ENCODE measurements around the gene TNFRSF18. TPM values are rescaled to one million over a fixed set of nuclear protein-coding genes. Genes with fewer than 3 reads are reported as not detected.
"Not testable (repeated sequence)": the region's sequence is repeated elsewhere in the genome, so short reads cannot be mapped to it uniquely, and the experiment has no call there.

The TNFRSF18 gene
- total RNA-seq, 2 experiments from 2014 or later, result not detected

DNA sequence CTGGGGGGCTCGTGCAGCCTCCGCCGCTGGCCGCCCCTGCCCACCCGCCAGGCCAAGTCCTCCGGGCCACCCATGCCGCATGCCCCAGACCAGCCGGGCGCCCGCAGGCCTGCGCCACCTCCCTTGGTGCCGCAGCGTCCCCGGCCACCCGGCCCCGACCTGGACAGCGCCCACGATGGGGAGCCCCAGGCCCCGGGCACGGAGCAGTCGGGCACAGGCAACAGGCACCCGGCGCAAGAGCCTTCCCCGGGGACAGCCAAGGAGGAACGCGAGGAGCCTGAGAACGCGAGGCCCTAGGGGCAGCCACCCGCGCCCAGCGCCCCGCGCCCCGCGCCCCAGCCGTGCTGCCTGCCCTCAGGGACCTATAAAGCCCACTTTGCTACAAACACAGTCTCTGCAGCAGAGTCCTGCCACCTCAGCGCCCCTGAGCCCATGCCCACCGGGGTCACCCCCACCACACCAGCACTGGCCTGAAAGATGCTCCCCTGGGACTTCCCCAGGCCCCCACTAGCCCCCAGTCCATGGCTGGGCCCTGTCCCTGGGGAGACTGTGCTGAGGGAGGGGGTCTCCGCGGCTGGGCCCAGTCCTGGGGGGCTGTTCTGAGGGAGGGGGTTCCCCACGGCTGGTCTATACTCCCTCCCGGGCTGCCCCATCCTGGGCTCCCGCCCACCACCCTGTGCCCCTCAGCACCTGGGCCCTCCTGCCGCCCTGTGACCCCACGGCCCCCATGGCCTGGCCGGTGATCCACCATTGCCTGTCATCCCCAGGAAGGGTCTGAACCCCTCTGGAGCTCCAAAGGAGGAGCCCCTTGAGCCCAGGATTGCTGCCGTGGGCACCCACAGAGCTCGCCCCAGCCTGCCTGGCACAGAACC is 8.6 kb downstream of the TNFRSF18 start:
- intact Hi-C loops (cut with micrococcal nuclease; ENCODE audit: unreplicated experiment), result no loop called here
- no peak for DNase-seq (ENCODE audit: low spot score)
- Histone ChIP-seq H3K9me2 (ENCODE audit: insufficient read depth, low read length) (no peaks in the 10 kb centered on the region), H3K4me1 (ENCODE audit: insufficient read depth, low read length, poor library complexity, severe bottlenecking) (no peaks in the 10 kb centered on the region), H3K36me3 (ENCODE audit: insufficient read depth, low read length) (no peaks in the 10 kb centered on the region), H3K4me2 (ENCODE audit: low read length) (no peak overlapping the region), H3K9me3 (ENCODE audit: low read length) (no peaks in the 10 kb centered on the region), H3K27ac (ENCODE audit: low read depth, low read length, poor library complexity, severe bottlenecking) (no peak overlapping the region), H3K79me2 (ENCODE audit: insufficient read depth, low read depth, low read length) (no peaks in the 10 kb centered on the region), H3K4me3 (ENCODE audit: low read depth, low read length, poor library complexity, severe bottlenecking) (no peak overlapping the region), H2AFZ (ENCODE audit: low read length) (no peak overlapping the region), H4K20me1 (ENCODE audit: insufficient read depth, low read length) (no peaks in the 10 kb centered on the region)
- no TSS peak for BruUV-seq (replicated peaks)
- CTCF ChIA-PET (ENCODE audit: unreplicated experiment), result no interaction called here
- POLR2A ChIA-PET, result no interaction called here
- TF ChIP-seq, protein P1, sequence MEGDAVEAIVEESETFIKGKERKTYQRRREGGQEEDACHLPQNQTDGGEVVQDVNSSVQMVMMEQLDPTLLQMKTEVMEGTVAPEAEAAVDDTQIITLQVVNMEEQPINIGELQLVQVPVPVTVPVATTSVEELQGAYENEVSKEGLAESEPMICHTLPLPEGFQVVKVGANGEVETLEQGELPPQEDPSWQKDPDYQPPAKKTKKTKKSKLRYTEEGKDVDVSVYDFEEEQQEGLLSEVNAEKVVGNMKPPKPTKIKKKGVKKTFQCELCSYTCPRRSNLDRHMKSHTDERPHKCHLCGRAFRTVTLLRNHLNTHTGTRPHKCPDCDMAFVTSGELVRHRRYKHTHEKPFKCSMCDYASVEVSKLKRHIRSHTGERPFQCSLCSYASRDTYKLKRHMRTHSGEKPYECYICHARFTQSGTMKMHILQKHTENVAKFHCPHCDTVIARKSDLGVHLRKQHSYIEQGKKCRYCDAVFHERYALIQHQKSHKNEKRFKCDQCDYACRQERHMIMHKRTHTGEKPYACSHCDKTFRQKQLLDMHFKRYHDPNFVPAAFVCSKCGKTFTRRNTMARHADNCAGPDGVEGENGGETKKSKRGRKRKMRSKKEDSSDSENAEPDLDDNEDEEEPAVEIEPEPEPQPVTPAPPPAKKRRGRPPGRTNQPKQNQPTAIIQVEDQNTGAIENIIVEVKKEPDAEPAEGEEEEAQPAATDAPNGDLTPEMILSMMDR (conservative IDR thresholded peaks at IDR 0.05; ENCODE audit: low read length), result no peak
- TF ChIP-seq EZH2phosphoT487 (IDR thresholded peaks at IDR 0.05; ENCODE audit: borderline replicate concordance, low read depth, low read length), result no peak

DNA sequence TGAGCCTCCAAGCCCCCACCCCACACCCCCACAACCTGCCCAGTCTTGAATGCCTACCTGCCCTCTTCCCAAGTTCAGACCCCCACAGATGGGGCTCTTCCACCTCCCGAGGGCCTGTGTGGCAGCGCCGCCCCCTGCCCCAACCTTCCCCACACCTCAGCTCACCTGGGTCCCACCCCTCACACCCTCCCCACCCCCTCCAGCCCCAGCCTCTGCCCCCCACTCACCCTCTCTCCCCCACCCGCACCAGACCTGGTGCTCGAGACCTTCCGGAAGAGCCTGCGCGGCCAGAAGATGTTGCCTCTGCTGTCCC is 9.2 kb downstream of the TNFRSF18 start:
- no peak overlapping the region for H2AFZ ChIP-seq (ENCODE audit: low read length)
- BruUV-seq (replicated peaks), result no TSS peak
- no peaks in the 10 kb centered on the region for H3K36me3 ChIP-seq (ENCODE audit: insufficient read depth, low read length)
- no peak overlapping the region for H3K4me3 ChIP-seq (ENCODE audit: low read depth, low read length, poor library complexity, severe bottlenecking)
- H3K79me2 ChIP-seq (ENCODE audit: insufficient read depth, low read depth, low read length), result no peaks in the 10 kb centered on the region
- no peaks in the 10 kb centered on the region for H3K9me3 ChIP-seq (ENCODE audit: low read length)
- H3K27ac ChIP-seq (ENCODE audit: low read depth, low read length, poor library complexity, severe bottlenecking), result no peak overlapping the region
- no peak overlapping the region for H3K4me2 ChIP-seq (ENCODE audit: low read length)
- ChIA-PET POLR2A (no interaction called here), CTCF (ENCODE audit: unreplicated experiment) (no interaction called here)
- intact Hi-C loops (cut with micrococcal nuclease; ENCODE audit: unreplicated experiment), result no loop called here
- no peaks in the 10 kb centered on the region for H3K4me1 ChIP-seq (ENCODE audit: insufficient read depth, low read length, poor library complexity, severe bottlenecking)
- TF ChIP-seq EZH2phosphoT487 (IDR thresholded peaks at IDR 0.05; ENCODE audit: borderline replicate concordance, low read depth, low read length), result no peak
- TF ChIP-seq, protein P1 (conservative IDR thresholded peaks at IDR 0.05; ENCODE audit: low read length), result no peak
- no peaks in the 10 kb centered on the region for H3K9me2 ChIP-seq (ENCODE audit: insufficient read depth, low read length)
- no peaks in the 10 kb centered on the region for H4K20me1 ChIP-seq (ENCODE audit: insufficient read depth, low read length)
- DNase-seq (ENCODE audit: low spot score), result no peak

DNA sequence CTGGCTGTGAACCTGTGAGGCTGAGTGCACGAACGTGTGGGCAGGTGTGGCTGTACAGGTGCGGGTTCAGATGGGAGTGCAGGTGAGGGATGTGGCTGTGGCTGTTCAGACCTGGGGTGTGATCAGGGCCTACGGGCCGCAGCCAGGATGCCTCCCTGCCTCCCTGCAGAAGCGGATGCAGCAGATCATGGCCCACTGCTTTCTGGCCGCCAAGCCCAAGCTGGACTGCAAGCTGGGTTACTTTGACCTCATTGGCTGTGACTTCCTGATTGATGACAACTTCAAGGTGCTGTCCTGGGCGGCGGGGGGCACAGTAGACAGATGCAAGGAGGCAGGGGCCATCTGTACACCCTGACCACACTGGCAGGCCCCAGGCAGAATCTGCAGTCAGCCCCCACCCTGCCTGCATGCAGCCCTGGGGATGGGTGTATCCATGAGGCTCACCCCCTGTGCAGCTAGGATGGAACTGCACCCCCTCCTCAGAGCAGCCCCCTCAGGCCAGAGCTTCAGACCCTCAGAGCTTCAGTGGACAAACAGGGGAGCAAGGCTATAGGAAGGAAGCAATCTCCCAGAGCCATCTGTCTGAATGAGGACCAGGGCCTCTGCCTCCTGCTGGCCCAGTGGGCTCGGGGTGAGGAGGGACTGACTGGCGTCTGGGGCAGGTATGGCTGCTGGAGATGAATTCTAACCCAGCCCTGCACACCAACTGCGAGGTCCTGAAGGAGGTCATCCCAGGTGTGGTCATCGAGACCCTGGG is 9.8 kb downstream of the TNFRSF18 start:
- H4K20me1 ChIP-seq (ENCODE audit: insufficient read depth, low read length), result no peaks in the 10 kb centered on the region
- intact Hi-C loops (cut with micrococcal nuclease; ENCODE audit: unreplicated experiment), result no loop called here
- no peaks in the 10 kb centered on the region for H3K79me2 ChIP-seq (ENCODE audit: insufficient read depth, low read depth, low read length)
- ChIA-PET CTCF (ENCODE audit: unreplicated experiment) (no interaction called here), POLR2A (no interaction called here)
- no peaks in the 10 kb centered on the region for H3K36me3 ChIP-seq (ENCODE audit: insufficient read depth, low read length)
- no peak overlapping the region for H3K4me3 ChIP-seq (ENCODE audit: low read depth, low read length, poor library complexity, severe bottlenecking)
- BruUV-seq (replicated peaks), result no TSS peak
- DNase-seq (ENCODE audit: low spot score), result no peak
- H3K27ac ChIP-seq (ENCODE audit: low read depth, low read length, poor library complexity, severe bottlenecking), result no peak overlapping the region
- H3K9me3 ChIP-seq (ENCODE audit: low read length), result no peaks in the 10 kb centered on the region
- H3K9me2 ChIP-seq (ENCODE audit: insufficient read depth, low read length), result no peaks in the 10 kb centered on the region
- no peaks in the 10 kb centered on the region for H3K4me1 ChIP-seq (ENCODE audit: insufficient read depth, low read length, poor library complexity, severe bottlenecking)
- H3K4me2 ChIP-seq (ENCODE audit: low read length), result no peak overlapping the region
- TF ChIP-seq, protein P1 (conservative IDR thresholded peaks at IDR 0.05; ENCODE audit: low read length), result no peak
- TF ChIP-seq EZH2phosphoT487 (IDR thresholded peaks at IDR 0.05; ENCODE audit: borderline replicate concordance, low read depth, low read length), result no peak
- H2AFZ ChIP-seq (ENCODE audit: low read length), result no peak overlapping the region

DNA sequence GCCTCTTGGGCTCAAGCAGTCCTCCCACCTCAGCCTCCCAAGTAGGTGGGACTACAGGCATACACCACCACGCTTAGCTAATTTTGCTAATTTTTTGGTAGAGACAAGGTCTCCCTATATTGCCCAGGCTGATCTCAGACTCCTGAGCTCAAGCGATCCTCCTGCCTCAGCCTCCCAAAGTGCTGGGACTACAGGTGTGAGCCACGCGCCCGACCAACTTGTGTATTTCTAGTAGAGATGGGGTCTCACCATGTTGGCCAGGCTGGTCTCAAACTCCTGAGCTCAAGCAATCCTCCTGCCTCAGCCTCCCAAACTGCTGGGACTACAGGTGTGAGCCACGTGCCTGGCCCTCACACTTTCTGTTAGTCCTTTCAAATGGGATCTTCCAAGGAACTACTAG is 10.7 kb downstream of the TNFRSF18 start:
- H3K4me2 ChIP-seq (ENCODE audit: low read length); H3K36me3 ChIP-seq (ENCODE audit: insufficient read depth, low read length); H3K9me2 ChIP-seq (ENCODE audit: insufficient read depth, low read length); H3K27ac ChIP-seq (ENCODE audit: low read depth, low read length, poor library complexity, severe bottlenecking); intact Hi-C loops (cut with micrococcal nuclease; ENCODE audit: unreplicated experiment); DNase-seq (ENCODE audit: low spot score); H3K9me3 ChIP-seq (ENCODE audit: low read length); H4K20me1 ChIP-seq (ENCODE audit: insufficient read depth, low read length); H3K4me3 ChIP-seq (ENCODE audit: low read depth, low read length, poor library complexity, severe bottlenecking); H3K4me1 ChIP-seq (ENCODE audit: insufficient read depth, low read length, poor library complexity, severe bottlenecking); H2AFZ ChIP-seq (ENCODE audit: low read length); CTCF ChIA-PET (ENCODE audit: unreplicated experiment); H3K79me2 ChIP-seq (ENCODE audit: insufficient read depth, low read depth, low read length); BruUV-seq (replicated peaks); POLR2A ChIA-PET: not testable (repeated sequence)

All from OCI-LY7 (cell line).